ENCODE data around the gene MICU1. TPM values are rescaled to one million over a fixed set of nuclear protein-coding genes. Genes with fewer than 3 reads are reported as not detected.

MICU1 gene
- total and polyA plus RNA-seq, 2 of the 13 experiments (the other 11 are each of a cell fraction or from before 2014, with no cell fraction given) = 32.5 to 56.1 TPM

DNA sequence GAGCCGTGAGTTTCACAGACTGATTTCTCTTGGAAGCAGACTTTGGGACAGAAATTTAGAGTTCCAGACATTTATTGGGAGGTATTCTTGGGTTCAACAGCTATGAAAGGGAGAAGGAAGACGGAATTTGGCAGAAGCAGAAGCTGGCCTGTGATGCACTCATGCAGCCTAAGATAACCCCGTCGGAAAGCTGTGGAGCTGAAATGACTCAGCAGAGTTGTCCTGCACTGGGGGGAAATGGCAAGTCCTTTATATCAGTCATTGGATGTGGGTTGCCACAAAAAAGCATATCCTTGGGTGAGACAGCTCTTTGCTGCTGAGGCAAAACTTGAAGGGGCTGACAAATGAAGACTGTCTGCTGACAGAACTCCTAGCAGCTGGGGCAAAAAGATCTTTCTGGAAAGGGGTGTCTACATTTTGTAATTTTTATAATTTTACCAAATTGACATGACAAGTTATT lies 11.5 kb upstream of the MICU1 start (continued):
- TF ChIP-seq CHD4 (IDR thresholded peaks at IDR 0.05; ENCODE audit: borderline replicate concordance, low read length) (no peak), KMT2B (CRISPR knock-in tag; IDR thresholded peaks at IDR 0.05) (no peak), SATB2 (CRISPR knock-in tag; IDR thresholded peaks at IDR 0.05) (no peak), SIN3B (IDR thresholded peaks at IDR 0.05; ENCODE audit: low read length) (no peak)
- TF ChIP-seq, protein P1, sequence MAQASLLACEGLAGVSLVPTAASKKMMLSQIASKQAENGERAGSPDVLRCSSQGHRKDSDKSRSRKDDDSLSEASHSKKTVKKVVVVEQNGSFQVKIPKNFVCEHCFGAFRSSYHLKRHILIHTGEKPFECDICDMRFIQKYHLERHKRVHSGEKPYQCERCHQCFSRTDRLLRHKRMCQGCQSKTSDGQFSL (CRISPR knock-in tag; IDR thresholded peaks at IDR 0.05) = no peak
- TF ChIP-seq, protein P2, sequence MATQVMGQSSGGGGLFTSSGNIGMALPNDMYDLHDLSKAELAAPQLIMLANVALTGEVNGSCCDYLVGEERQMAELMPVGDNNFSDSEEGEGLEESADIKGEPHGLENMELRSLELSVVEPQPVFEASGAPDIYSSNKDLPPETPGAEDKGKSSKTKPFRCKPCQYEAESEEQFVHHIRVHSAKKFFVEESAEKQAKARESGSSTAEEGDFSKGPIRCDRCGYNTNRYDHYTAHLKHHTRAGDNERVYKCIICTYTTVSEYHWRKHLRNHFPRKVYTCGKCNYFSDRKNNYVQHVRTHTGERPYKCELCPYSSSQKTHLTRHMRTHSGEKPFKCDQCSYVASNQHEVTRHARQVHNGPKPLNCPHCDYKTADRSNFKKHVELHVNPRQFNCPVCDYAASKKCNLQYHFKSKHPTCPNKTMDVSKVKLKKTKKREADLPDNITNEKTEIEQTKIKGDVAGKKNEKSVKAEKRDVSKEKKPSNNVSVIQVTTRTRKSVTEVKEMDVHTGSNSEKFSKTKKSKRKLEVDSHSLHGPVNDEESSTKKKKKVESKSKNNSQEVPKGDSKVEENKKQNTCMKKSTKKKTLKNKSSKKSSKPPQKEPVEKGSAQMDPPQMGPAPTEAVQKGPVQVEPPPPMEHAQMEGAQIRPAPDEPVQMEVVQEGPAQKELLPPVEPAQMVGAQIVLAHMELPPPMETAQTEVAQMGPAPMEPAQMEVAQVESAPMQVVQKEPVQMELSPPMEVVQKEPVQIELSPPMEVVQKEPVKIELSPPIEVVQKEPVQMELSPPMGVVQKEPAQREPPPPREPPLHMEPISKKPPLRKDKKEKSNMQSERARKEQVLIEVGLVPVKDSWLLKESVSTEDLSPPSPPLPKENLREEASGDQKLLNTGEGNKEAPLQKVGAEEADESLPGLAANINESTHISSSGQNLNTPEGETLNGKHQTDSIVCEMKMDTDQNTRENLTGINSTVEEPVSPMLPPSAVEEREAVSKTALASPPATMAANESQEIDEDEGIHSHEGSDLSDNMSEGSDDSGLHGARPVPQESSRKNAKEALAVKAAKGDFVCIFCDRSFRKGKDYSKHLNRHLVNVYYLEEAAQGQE (IDR thresholded peaks at IDR 0.05; ENCODE audit: borderline replicate concordance in 1 of 2, low read depth in 1 of 2, low read length in 2 of 2) = no peak

DNA sequence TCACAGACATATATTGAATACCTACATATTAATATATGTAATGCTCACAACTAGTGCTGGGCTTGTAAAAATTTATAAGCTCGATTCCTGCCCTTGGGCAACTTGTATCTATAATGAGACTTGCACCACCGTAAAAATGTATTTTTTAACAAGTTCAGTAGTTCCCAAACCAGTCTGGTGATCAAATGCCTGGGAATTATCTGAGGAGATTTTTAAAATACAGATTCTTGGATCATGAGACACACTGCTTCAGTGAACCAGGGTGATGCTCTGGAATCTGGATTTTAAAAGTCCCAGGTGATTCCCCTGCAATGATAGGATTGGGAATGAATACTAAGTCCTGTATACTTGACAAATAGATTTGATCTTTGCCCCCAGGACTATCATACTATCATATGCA lies 4.3 kb upstream of the MICU1 start:
- peaks cover 5% of the 10 kb centered on the region for H3K79me2 ChIP-seq (ENCODE audit: insufficient read depth, low read length)
- no peaks in the 10 kb centered on the region; a peak in 1 of 5 replicates for H3K27me3 ChIP-seq (ENCODE audit: control insufficient read depth in 1 of 2, insufficient read depth in 2 of 2, low read length in 2 of 2)
- no peaks in the 10 kb centered on the region for H4K20me1 ChIP-seq (ENCODE audit: insufficient read depth, low read length)
- no peak for ATAC-seq
- FAIRE-seq = no peak
- no peak for TF ChIP-seq KLF15 (CRISPR knock-in tag; IDR thresholded peaks at IDR 0.05; ENCODE audit: borderline replicate concordance)
- in situ Hi-C loops (cut with HindIII; ENCODE audit: extremely low pct_ligation_motif_present, low pct_unique_long_range_greater_than_20kb) = no loop called here
- no TSS peak for BruUV-seq (replicated peaks)
- H2AFZ ChIP-seq (ENCODE audit: low read length) = no peak overlapping the region
- no peak overlapping the region for H3K9ac ChIP-seq (ENCODE audit: insufficient read depth, low read depth, low read length)
- ChIA-PET POLR2A (no interaction called here), CTCF (ENCODE audit: low intra/inter-chr PET ratio, low total read pairs) (no interaction called here)
- H3K9me3 ChIP-seq (ENCODE audit: low read length) = no peaks in the 10 kb centered on the region
- H3K36me3 ChIP-seq (replicated peaks in 1 of 2; ENCODE audit: control insufficient read depth in 1 of 2, insufficient read depth in 2 of 2, low read length in 2 of 2) = no peaks in the 10 kb centered on the region
- no peak overlapping the region for H3K4me3 ChIP-seq (replicated peaks in 1 of 3; ENCODE audit: insufficient read depth in 1 of 3, low read depth in 2 of 3, low read length in 3 of 3)
- DNase-seq (ENCODE audit: low spot score) = no peak
- no peak overlapping the region for H3K27ac ChIP-seq (ENCODE audit: extremely low read length, insufficient read depth, low read length)
- intact Hi-C loops (cut with micrococcal nuclease; ENCODE audit: unreplicated experiment) = no loop called here
- 50% methylated on average over 2 of the region's 2 CpGs for WGBS (ENCODE audit: low lambda C conversion rate)
- no peak overlapping the region for H3K4me2 ChIP-seq (ENCODE audit: low read depth, low read length)
- H3K4me1 ChIP-seq (ENCODE audit: insufficient read depth, low read length) = peaks cover 17% of the 10 kb centered on the region

Measured in HepG2 (cell line).